PC-9 (cell line): ENCODE data around the gene CACNA1D.

Experiments used
- EZH2 ChIP-seq: fragments of 200-600 bp; sonication (generic); IDR thresholded peaks from 2 replicates; pipeline ENCODE4 v1.8.0; 2017; ENCODE audit warnings: antibody characterized with exemption, low read depth
- TF ChIP-seq, protein P1 (sequence below): fragments of 200-600 bp; sonication (generic); conservative IDR thresholded peaks from 2 replicates; pipeline ENCODE4 v1.6.1; 2017; ENCODE audit warnings: mixed run types, antibody characterized with exemption, mild to moderate bottlenecking, moderate library complexity

DNA sequence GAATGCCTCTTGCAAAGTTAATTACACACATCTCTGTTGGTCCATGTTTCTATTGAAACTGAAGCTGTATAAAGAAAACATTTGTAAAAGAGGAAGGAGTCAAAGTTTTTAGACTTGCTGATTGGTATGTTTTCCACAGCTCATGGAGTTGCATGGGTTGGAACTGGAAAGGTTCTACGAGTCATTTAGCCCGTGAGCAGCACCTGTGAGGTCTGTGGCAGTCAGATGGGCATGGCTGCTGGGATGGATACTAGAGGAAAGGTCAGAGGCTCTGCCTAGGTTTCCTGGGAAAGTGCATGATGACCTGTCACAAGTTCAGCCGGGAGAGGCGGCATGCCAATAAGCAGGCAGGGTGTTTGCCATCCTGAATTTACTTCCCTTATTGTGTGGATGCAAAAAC, 155.4 kb downstream of the CACNA1D start:
- TF ChIP-seq EZH2, result no peak
- TF ChIP-seq, protein P1, sequence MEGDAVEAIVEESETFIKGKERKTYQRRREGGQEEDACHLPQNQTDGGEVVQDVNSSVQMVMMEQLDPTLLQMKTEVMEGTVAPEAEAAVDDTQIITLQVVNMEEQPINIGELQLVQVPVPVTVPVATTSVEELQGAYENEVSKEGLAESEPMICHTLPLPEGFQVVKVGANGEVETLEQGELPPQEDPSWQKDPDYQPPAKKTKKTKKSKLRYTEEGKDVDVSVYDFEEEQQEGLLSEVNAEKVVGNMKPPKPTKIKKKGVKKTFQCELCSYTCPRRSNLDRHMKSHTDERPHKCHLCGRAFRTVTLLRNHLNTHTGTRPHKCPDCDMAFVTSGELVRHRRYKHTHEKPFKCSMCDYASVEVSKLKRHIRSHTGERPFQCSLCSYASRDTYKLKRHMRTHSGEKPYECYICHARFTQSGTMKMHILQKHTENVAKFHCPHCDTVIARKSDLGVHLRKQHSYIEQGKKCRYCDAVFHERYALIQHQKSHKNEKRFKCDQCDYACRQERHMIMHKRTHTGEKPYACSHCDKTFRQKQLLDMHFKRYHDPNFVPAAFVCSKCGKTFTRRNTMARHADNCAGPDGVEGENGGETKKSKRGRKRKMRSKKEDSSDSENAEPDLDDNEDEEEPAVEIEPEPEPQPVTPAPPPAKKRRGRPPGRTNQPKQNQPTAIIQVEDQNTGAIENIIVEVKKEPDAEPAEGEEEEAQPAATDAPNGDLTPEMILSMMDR, result no peak
